ENCODE data around the gene RASGEF1B. TPM values are rescaled to one million over a fixed set of nuclear protein-coding genes. Genes with fewer than 3 reads are reported as not detected.

RASGEF1B gene
- total and polyA plus RNA-seq, 12 donors, result 5.6 to 27.2 (median 8.8) TPM

GRCh38 chr4:81455897-81456296 is 15.8 kb downstream of the RASGEF1B start:
- TF ChIP-seq CTCF (IDR thresholded peaks at IDR 0.05), result no peak
- TF ChIP-seq POLR2A (IDR thresholded peaks at IDR 0.05), result no peak
- H3K4me3 ChIP-seq, result no peak overlapping the region
- peaks cover 0 to 18% of the 10 kb centered on the region in 2 donors for H3K4me1 ChIP-seq (replicated peaks in 1 of 2)
- H3K9me3 ChIP-seq (replicated peaks in 1 of 3), result no peaks in the 10 kb centered on the region
- no peak overlapping the region for H3K27ac ChIP-seq
- 69 to 79% (median 70%) methylated on average over 2 of the region's 2 CpGs for WGBS, 4 donors
- H3K36me3 ChIP-seq (replicated peaks in 1 of 2), result no peaks in the 10 kb centered on the region
- H3K27me3 ChIP-seq, result no peaks in the 10 kb centered on the region
- DNase-seq, result no peak
- intact Hi-C loops (cut with DNase I), result no loop called here

GRCh38 chr4:81454948-81455347 is 16.8 kb downstream of the RASGEF1B start:
- Histone ChIP-seq H3K27me3 (no peaks in the 10 kb centered on the region), H3K36me3 (replicated peaks in 1 of 2) (no peaks in the 10 kb centered on the region)

GRCh38 chr4:81454499-81454898 is 17.2 kb downstream of the RASGEF1B start:
- Histone ChIP-seq H3K4me1 (replicated peaks in 1 of 2) (peaks cover 0 to 18% of the 10 kb centered on the region in 2 donors), H3K27ac (no peak overlapping the region), H3K27me3 (no peaks in the 10 kb centered on the region), H3K9me3 (replicated peaks in 1 of 3) (no peaks in the 10 kb centered on the region), H3K36me3 (replicated peaks in 1 of 2) (no peaks in the 10 kb centered on the region), H3K4me3 (no peak overlapping the region)
- intact Hi-C loops (cut with DNase I), result no loop called here
- peak in 1 of 7 donors; percentile 31 for DNase-seq
- 17 to 29% (median 22%) methylated on average over 5 of the region's 5 CpGs for WGBS, 4 donors
- TF ChIP-seq CTCF (IDR thresholded peaks at IDR 0.05) (no peak), POLR2A (IDR thresholded peaks at IDR 0.05) (no peak)

More at GRCh38 chr4:81454948-81455347, 16.8 kb downstream of the RASGEF1B start:
- TF ChIP-seq POLR2A (IDR thresholded peaks at IDR 0.05), result no peak
- TF ChIP-seq CTCF (IDR thresholded peaks at IDR 0.05), result no peak
- Histone ChIP-seq H3K9me3 (replicated peaks in 1 of 3) (no peaks in the 10 kb centered on the region), H3K27ac (no peak overlapping the region), H3K4me3 (no peak overlapping the region), H3K4me1 (replicated peaks in 1 of 2) (peaks cover 0 to 18% of the 10 kb centered on the region in 2 donors)
- 30 to 59% (median 46%) methylated on average over 2 of the region's 2 CpGs for WGBS, 4 donors
- intact Hi-C loops (cut with DNase I), result no loop called here
- no peak for DNase-seq

- WGBS, 4 donors, result 86 to 91% (median 89%) methylated on average over 4 of the region's 4 CpGs
- no peaks in the 10 kb centered on the region for H3K9me3 ChIP-seq (replicated peaks in 1 of 3)
- TF ChIP-seq POLR2A (IDR thresholded peaks at IDR 0.05), result no peak
- no peak for TF ChIP-seq CTCF (IDR thresholded peaks at IDR 0.05)
- H3K4me1 ChIP-seq (replicated peaks in 1 of 2), result peaks cover 0 to 18% of the 10 kb centered on the region in 2 donors
- no peak overlapping the region for H3K27ac ChIP-seq
- intact Hi-C loops (cut with DNase I), result no loop called here
- no peaks in the 10 kb centered on the region for H3K27me3 ChIP-seq
- H3K4me3 ChIP-seq, result no peak overlapping the region
- peaks cover 0 to 4% of the 10 kb centered on the region in 2 donors for H3K36me3 ChIP-seq (replicated peaks in 1 of 2)
- DNase-seq, result no peak
Observed at GRCh38 chr4:81453024-81453423, 18.7 kb downstream of the RASGEF1B start.
